Chondrocyte (in vitro differentiated cells): ENCODE results near the gene FCHO1. TPM values are rescaled to one million over a fixed set of nuclear protein-coding genes. Genes with fewer than 3 reads are reported as not detected.
"Not testable (repeated sequence)": the region's sequence is repeated elsewhere in the genome, so short reads cannot be mapped to it uniquely, and the experiment has no call there.

Source experiments
- DNase-seq: peaks from one replicate; pipeline ENCODE4 v3.0.0; 2021; ENCODE audit warnings: mixed read lengths, low spot score
- H3K27ac Mint-ChIP-seq: one replicate; pipeline ENCODE4 v1.8.0; 2021; ENCODE audit warnings: mild to moderate bottlenecking, moderate library complexity, mixed read lengths; ENCODE audit not compliant: unreplicated experiment
- H3K27me3 Mint-ChIP-seq: 2 replicates; pipeline ENCODE4 v1.8.0; 2021; ENCODE audit warnings: low read depth, mixed read lengths
- H3K36me3 Mint-ChIP-seq: 2 replicates; pipeline ENCODE4 v1.8.0; 2021; ENCODE audit warnings: low read depth, mixed read lengths
- H3K4me1 Mint-ChIP-seq: 2 replicates; pipeline ENCODE4 v1.8.0; 2021; ENCODE audit warnings: low read depth, mild to moderate bottlenecking, mixed read lengths
- H3K4me3 Mint-ChIP-seq: one replicate; pipeline ENCODE4 v1.8.0; 2021; ENCODE audit warnings: mild to moderate bottlenecking, moderate library complexity, mixed read lengths; ENCODE audit not compliant: unreplicated experiment
- H3K9me3 Mint-ChIP-seq: 2 replicates; pipeline ENCODE4 v1.8.0; 2021; ENCODE audit warnings: low read depth, mixed read lengths
- total RNA-seq: library from RNA; stranded (reverse); gene quantifications from 3 replicates; pipeline ENCODE4 v1.2.1, GENCODE V29; 2021
- TF ChIP-seq, protein P1 (sequence below): fragments of 200-600 bp; sonication (generic); IDR thresholded peaks from 2 replicates; pipeline ENCODE4 v1.5.0; 2021; ENCODE audit warnings: antibody characterized with exemption, mild to moderate bottlenecking, moderate library complexity

The FCHO1 gene
- total RNA-seq, 1 donor from 2014 or later: 0.70 TPM

DNA sequence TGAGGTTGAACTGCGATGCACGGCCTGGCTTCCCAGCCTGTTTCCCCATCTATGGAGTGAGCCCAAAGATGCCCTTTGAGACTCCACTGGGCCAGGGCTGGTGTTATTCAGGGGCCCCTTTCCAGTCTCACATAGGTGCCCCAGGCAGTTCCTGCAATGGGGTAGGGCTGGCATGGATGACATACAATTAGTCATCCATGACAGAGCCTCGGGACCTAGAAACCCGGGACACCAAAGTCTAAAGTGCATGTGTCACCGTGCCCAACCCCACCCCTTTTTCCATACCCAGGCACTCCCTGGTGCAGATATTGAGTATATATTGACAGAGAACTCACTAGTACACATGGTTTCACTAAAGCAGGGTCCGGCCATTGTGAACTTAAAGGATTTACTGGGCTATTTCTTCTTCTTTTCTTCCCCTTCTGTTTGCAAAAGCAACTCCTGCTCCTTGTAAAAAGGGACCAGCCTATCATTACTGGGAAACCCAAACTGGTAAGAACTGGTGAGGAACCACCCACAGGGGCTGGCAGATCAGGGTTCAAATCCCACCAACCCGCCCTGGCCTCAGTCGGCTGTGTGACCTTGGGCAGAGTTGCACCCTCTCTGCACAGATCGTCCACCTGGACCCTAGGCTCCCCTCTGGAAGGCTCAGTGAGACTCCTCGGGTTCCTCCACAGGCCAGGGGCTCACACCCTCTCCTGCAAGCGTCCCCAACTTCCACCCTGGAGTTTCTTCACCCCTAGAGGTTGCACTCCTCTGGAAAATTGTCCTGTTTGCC, 46.3 kb downstream of the FCHO1 start:
- H3K4me1 Mint-ChIP-seq: peaks cover 5% of the 10 kb centered on the region
- no peak for DNase-seq
- peaks cover 33% of the 10 kb centered on the region for H3K27me3 Mint-ChIP-seq
- no peaks in the 10 kb centered on the region for H3K36me3 Mint-ChIP-seq
- no peak overlapping the region for H3K27ac Mint-ChIP-seq
- TF ChIP-seq, protein P1, sequence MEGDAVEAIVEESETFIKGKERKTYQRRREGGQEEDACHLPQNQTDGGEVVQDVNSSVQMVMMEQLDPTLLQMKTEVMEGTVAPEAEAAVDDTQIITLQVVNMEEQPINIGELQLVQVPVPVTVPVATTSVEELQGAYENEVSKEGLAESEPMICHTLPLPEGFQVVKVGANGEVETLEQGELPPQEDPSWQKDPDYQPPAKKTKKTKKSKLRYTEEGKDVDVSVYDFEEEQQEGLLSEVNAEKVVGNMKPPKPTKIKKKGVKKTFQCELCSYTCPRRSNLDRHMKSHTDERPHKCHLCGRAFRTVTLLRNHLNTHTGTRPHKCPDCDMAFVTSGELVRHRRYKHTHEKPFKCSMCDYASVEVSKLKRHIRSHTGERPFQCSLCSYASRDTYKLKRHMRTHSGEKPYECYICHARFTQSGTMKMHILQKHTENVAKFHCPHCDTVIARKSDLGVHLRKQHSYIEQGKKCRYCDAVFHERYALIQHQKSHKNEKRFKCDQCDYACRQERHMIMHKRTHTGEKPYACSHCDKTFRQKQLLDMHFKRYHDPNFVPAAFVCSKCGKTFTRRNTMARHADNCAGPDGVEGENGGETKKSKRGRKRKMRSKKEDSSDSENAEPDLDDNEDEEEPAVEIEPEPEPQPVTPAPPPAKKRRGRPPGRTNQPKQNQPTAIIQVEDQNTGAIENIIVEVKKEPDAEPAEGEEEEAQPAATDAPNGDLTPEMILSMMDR: no peak
- no peak overlapping the region for H3K4me3 Mint-ChIP-seq
- no peaks in the 10 kb centered on the region for H3K9me3 Mint-ChIP-seq

DNA sequence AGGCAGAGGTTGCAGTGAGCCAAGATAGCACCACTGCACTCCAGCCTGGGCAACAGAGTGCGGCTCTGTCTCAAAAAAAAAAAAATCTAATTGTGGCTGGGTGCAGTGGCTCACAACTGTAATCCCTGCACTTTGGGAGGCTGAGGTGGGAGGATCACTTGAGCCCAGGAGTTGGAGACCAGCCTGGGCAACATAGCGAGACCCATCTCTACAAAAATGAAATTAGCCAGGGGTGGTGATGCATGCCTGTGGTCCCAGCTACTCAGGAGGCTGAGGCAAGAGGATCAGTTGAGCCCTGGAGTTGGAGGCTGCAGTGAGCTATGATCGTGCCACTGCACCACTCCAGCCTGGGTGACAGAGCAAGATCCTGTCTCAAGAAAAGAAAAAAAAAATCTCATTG, 47.3 kb downstream of the FCHO1 start:
- not testable (repeated sequence) for H3K36me3 Mint-ChIP-seq, DNase-seq, H3K9me3 Mint-ChIP-seq, H3K27ac Mint-ChIP-seq, H3K4me1 Mint-ChIP-seq, H3K4me3 Mint-ChIP-seq
- peaks cover 37% of the 10 kb centered on the region for H3K27me3 Mint-ChIP-seq

DNA sequence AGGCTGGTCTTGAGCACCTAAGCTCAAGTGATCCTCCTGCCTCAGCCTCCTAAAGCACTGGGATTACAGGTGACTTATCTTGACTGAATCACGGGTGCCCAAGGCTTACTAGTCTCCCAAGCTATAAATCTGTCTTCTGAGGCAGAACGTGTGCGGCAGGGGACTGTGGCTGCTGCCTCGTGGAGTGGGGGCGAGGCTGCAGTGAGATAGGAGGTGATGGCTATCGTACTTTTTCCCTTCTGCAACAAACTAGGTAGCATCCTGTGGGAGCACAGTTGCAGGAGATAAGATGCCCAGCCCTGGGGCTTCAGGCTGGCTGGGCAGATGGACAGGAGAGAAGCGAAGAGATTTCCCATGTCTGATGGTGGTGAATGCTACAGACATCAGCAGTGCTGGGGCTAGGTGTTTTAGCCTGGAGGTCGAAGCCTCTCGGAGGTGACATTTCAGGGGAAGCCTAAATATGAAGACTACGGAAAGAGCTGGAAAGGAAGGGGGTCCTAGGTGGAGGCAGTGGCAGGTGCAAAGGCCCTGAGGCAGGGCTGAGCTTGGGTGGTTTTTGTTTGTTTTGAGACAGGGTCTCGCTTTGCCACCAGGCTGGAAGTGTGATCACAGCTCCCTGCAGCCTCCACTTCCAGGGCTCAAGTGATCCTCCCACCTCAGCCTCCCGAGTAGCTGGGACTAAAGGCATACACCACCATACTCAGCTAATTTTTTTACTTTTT, 51.0 kb downstream of the FCHO1 start:
- Mint-ChIP-seq H3K36me3 (no peaks in the 10 kb centered on the region), H3K27me3 (peaks cover 26% of the 10 kb centered on the region), H3K27ac (no peak overlapping the region), H3K4me1 (no peaks in the 10 kb centered on the region), H3K4me3 (no peak overlapping the region), H3K9me3 (no peaks in the 10 kb centered on the region)
- TF ChIP-seq, protein P1: no peak
- DNase-seq: no peak

DNA sequence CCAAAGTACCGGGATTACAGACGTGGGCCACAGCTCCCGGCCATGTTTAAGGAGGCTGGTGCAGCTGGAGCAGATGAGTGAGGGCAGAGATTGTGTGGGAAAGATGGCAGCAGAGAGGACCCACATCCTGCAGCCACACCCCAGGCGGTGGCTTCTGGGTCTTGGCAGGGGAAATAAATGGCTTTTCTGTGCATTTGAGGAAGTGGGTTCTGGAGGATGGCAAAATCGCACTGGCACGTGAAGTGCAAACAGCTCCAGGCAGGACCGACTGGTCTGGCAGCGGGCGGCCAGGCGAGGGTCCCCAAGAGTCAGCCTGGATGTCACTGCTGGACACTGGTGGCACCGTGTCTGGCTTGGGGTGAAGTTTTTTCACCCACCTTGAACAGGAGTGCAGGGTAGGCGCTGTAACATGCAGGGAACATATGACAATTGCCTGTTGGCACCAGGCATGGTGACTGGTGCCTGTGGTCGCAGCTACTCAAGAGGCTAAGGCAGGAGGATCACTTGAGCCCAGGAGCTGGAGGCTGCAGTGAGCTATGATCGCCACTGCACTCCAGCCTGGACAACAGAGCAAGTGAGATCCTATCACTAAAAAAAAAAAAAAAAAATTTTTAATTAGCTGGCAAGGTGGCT, 52.1 kb downstream of the FCHO1 start:
- Mint-ChIP-seq H3K36me3 (no peaks in the 10 kb centered on the region), H3K27ac (no peak overlapping the region), H3K4me1 (no peaks in the 10 kb centered on the region), H3K4me3 (no peak overlapping the region), H3K9me3 (no peaks in the 10 kb centered on the region), H3K27me3 (peaks cover 29% of the 10 kb centered on the region)
- TF ChIP-seq, protein P1: no peak
- no peak for DNase-seq

DNA sequence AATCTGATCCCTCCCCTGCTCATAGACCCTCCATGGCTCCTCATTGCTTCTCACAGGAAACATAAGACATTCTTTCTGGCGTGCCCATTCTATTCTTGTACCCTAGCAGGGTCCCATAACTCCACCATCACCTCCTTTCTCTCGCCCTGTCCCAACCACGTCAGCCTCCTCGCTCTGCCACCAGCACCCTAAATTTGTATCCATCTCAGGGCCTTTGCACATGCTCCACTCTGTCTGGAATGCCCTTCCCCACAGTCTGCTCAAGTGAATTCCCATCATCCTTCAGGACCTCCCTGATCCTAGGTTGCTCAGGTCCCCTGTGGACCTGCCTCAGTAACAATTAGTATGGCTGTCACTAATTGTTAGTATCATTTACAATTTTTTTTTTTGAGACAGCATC, 54.1 kb downstream of the FCHO1 start:
- H3K36me3 Mint-ChIP-seq: peaks cover 2% of the 10 kb centered on the region
- H3K27me3 Mint-ChIP-seq: peaks cover 33% of the 10 kb centered on the region
- DNase-seq: no peak
- no peaks in the 10 kb centered on the region for H3K4me1 Mint-ChIP-seq
- no peak overlapping the region for H3K27ac Mint-ChIP-seq
- H3K4me3 Mint-ChIP-seq: no peak overlapping the region
- TF ChIP-seq, protein P1: no peak
- H3K9me3 Mint-ChIP-seq: no peaks in the 10 kb centered on the region
